DND-41 (cell line): Measurements from ENCODE around the gene PCDH11Y.
"Not testable (repeated sequence)": the region's sequence is repeated elsewhere in the genome, so short reads cannot be mapped to it uniquely, and the experiment has no call there.

ENCODE experiments used
- CTCF ChIP-seq: IDR thresholded peaks from 2 replicates; pipeline ENCODE4 v1.5.1; 2012; ENCODE audit warnings: borderline replicate concordance, low read length, moderate library complexity, mild to moderate bottlenecking; ENCODE audit not compliant: poor library complexity, severe bottlenecking; ENCODE audit errors: extremely low read depth
- EZH2 ChIP-seq: IDR thresholded peaks from 3 replicates; pipeline ENCODE4 v1.6.1; 2012; ENCODE audit warnings: borderline replicate concordance, low read depth, mild to moderate bottlenecking, moderate library complexity, low read length, inconsistent platforms; ENCODE audit not compliant: severe bottlenecking

- TF ChIP-seq CTCF, EZH2: not testable (repeated sequence)
Measured at GRCh38 chrY:5709788-5710381, 709.8 kb downstream of the PCDH11Y start.
